ENCODE measurements around the gene DYNC1H1.
"Not testable (repeated sequence)": the region's sequence is repeated elsewhere in the genome, so short reads cannot be mapped to it uniquely, and the experiment has no call there.

The DYNC1H1 gene

DNA sequence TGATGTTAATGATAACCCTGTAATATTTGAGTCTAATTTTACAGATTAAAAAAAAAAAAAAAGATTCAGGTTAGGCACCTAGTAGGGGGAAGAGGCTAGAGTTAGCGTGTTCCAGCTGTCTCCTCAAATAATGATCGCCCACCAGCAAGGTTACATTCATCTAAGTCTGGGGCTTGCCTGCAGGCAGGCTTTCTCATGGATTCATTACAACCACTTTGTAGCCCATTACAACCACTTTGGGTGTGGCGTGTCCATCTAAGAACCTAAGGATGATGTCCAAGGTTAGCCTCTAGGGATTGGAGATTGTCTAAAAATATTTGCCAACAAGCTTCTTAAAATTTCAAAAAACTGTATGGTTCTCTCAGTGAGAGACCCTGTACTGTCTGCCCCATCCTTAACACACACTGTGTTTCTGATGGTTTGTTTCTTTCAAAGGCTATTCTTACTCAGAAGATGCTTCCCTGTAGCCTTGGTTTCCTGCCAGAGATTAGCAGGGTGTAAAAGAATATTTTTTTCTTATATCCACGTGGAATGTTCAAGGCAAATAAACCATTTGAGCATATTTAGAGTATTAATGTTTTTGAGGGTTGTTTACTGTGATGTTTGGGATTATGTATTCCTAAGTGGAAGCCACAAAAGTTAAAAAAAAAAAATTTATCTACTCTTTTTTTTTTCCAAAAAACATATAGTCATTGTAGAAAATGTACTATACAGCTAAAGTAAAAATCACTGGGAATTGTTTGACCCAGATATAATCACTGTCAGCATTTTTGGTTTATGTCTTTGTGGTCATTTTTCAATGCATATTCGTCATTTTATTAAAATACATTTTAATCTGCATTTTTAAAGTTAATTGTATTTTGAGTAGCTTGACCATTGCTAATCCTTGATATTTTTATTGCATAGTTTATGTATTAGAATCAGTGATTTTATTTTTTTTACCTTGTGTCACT, 1.7 kb downstream of the DYNC1H1 start:
- no peak for DNase-seq

DNA sequence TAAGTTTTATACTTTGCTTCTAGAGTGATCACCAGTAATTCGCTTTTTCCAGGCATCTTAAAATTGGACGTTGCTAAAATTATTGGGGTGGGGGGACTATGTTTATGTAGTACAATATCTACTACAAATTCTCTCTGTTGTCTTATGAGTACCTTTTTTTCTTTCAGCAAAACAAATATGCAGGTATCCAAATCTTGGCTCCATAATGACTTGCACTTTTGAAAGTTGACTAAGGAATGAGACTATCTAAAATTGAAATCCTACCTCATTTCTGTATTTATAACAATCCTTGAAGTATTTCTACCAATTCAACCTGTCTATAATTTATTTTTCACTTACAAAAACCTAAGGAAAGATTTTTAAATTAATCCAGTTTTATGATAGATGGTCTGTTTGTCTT, 2.4 kb downstream of the DYNC1H1 start:
- no peak for DNase-seq

DNA sequence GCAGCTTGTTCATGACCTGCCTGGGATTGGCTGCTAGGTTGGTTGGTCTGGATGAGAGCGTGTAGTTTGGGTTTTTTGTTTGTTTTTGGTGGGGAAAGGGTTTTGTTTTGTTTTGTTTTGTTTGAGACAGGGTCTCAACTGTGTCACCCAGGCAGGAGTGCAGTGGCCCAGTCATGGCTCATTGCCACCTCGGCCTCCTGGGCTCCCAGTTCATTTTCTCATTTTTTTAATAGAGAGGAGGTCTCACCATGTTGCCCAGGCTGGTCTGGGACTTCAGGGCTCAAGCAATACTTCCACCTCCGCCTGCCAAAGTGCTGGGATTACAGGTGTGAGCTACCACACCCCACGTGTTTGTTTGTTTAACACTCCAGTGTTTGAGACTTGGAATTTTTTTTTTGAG, 3.8 kb downstream of the DYNC1H1 start:
- DNase-seq, result no peak

DNA sequence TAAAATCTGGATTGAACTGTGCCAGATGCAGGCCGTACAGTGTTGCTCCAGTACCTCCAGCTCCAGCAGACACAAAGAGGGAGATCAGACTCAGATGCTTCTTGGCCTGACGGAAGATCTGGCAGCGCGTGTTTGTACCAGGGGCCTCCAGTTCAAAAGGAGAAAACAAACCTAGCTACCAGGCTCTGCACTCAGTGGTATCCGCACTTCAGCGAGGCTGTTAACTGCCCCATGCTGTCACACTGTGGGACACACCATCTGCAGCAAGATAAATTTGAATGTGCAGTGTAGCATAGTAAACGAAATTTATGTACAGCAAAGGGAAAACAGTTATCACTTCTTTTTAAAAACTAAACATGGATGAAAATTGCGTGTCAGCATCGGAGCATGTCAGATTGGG, 5.1 kb downstream of the DYNC1H1 start:
- DNase-seq, result no peak

DNA sequence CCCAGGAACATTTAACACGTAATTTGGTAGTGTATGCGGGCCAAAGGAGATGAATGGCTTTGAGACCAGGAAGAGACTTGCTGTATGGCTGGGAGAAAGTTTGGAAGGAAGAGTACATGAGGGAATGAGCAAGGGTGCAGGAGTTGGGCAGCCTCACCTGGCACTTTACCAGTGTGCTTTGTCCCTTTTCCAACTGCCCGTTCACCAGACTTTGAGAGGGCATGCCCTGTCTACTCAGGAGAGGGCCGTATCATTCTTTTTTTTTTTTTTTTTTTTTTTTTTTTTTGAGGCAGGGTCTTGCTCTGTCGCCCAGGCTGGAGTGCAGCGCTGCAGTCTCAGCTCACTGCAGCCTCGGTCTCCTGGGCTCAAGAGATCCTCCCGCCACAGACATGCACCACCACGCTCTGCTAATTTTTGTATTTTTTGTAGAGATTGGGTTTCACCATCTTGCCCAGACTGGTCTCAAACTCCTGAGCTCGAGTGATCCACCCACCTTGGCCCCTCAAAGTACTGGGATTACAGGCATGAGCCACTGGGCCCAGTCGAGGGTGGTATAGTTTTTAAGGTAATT, 6.5 kb downstream of the DYNC1H1 start:
- DNase-seq, result no peak

DNA sequence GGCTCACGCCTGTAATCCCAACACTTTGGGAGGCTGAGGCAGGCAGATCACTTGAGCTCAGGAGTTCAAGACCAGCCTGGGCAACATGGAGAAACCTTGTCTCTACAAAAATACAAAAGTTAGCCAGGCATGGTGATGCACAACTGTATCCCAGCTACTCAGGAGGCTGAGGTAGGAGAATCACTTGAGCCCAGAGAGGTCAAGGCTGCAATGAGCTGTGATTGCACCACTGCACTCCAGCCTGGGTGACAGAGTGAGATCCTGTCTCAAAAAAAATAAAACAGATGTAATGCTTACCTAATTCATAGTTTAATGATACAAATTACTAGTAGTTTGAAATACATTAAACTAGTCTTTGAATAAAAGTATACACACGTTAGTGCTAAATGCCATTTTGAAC, 7.1 kb downstream of the DYNC1H1 start:
- DNase-seq, result not testable (repeated sequence)

DNA sequence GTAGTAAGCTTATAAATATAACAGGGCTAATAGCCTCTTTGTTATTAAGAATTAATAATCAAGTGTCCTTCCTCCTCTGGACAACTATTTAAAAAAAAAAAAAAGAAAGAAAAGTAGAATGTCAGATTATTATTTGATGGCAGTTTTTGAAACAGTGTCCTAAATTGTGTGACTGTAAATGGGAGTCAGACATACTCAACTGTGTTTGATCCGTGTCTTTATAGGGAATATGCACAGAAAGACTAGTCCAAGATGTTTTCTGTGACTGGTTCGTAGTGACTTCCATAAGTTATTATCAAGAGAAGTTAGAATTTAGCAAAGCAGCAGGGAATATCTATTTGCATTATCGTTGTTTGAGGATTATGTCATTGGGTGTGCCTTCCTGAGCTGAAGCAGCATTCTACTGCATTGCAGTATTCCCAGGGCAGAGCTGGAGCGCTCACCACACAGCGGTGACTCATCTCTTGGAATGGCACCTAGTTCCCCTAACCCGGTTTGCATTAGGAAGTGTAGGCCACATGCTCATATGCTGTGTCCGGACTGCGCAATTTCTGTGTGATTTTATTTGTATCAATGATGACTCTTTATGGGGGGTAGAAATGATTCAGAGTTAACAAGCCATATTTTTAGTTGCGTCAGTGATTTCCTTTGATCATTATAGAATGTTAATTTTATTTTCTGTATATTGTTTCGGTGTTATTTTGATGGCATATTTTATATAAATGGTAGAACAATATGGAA, 7.9 kb downstream of the DYNC1H1 start:
- no peak for DNase-seq

DNA sequence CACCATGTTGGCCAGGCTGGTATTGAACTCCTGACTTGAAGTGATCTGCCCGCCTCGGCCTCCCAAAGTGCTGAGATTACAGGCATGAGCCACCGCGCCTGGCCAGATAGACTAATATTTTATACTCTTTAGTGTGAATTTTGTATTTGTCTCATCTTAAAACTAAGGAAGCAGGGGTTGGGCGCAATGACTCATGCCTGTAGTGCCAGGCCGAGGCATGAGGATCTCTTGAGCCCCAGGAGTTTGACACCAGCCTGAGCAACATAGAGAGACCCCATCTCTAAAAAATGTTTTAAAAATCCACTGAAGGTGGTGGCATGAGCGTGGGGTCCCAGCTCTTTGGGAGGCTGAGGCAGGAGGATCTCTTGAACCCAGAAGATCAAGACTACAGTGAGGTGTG, 9.0 kb downstream of the DYNC1H1 start:
- DNase-seq, result no peak

DNA sequence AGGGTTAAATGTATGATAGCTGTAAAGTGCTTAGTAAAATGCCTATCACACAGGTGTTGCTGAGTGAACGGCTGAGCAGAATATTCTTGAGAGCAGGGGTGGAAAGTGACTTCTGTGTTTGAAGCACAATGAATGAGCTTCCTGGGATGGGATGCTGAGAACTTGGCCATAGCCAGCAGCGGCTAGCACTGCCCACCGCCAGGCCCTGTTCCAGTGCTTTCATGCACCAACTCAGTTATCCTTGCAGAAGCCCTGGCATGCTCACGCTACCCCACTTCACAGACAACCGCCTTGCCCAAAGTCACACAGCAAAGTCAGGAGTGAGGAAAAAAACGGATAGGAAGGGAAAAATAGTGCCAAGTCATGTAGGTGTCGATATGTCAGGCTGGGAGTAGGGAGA, 10.9 kb downstream of the DYNC1H1 start:
- DNase-seq, result no peak

DNA sequence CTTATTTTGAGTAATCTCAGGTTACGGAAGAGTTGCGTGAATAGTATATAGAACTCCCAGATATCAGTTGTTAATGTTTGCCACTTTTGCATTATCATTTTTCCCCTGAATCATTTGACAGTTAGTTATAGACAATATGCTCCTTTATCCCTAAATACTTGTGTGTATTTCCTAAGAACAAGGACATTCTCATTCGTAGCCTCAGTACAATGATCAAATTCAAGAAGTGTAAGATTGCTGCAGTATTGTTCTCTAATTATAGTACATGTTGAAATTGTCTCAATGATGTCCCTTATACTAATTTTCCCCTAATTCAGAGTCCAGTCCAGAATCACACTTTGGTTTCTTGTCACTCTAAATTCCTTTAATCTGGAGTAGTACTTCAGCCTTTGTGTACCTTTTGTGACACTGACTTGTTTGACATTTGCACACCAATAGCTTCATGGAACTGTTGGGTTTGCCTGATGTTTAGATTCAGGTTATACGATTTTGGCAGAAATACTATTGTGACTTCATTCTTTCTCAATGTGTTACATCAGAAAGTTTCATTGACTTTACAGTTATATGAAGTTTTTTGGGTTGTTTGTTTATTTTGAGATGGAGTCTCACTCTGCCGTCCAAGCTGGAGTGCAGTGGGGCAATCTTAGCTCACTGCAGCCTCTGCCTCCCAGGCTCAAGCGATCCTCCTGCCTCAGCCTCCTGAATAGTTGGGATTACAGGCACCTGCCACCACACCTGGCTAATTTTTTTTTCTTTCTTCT, 13.1 kb downstream of the DYNC1H1 start:
- DNase-seq, result no peak

DNA sequence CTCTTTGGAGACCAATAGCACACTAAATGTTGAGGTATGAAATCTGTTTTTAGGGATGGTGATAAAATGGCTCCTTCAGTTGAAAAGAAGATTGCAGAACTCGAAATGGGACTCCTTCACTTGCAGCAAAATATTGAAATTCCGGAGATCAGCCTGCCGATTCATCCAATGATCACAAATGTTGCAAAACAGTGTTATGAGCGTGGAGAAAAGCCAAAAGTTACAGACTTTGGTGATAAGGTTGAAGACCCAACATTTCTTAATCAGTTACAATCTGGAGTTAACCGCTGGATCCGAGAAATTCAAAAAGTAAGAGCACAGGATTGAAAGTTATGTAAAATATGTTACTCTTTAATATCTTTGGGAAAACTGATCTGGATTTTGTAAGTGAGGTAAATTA, 15.3 kb downstream of the DYNC1H1 start:
- no peak for DNase-seq

DNA sequence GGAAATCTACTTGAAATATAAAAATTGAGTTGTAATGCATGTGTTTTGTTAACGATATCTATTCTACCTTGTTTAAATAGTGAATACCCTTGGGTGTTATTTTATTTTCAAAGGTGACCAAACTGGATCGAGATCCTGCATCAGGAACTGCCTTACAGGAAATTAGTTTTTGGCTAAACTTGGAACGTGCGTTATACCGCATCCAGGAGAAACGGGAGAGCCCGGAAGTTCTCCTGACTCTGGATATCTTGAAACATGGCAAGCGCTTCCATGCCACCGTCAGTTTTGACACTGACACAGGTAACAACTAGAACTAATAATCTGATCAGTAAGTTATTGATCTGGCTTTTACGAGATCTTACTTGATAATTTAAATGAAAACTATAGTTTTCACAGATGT, 15.9 kb downstream of the DYNC1H1 start:
- no peak for DNase-seq

DNA sequence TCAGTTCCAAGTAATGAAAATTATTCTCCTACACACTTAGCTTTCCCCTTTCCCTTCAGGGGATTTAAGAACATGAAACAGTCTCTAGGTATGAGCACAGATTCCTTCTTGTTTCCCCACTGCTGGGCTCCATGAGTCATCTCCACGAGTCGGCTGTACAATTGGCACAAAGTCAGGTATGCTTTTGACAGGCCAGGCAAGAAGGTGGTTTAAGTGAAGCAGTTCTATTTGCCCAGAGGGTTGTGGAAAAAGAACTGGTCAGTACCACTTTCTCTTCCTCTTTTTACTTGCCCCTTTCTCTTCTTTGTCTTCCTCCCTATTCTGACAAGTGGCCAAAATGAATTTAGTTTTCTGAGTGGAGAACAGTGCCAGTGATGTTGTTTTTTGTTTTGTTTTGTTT, 16.3 kb downstream of the DYNC1H1 start:
- peak; percentile 86 for DNase-seq

DNA sequence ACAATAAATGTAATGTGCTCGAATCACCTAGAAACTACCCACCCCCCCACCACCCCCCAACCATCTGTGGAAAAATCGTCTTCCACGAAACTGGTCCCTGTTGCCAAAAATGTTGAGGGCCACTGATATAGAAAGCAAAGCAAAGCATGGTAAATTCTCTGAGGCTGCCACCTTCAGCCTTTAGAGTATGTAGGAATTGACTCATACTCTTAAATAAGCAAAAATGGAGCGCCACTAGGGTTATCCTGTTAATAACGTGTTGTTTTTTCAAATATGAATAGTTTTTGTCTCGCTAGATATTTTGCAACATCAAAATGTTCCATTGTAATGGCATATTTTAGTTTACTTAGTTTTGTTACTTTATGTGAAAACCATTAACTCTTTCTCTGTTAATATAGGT, 18.2 kb downstream of the DYNC1H1 start:
- DNase-seq, result no peak

DNA sequence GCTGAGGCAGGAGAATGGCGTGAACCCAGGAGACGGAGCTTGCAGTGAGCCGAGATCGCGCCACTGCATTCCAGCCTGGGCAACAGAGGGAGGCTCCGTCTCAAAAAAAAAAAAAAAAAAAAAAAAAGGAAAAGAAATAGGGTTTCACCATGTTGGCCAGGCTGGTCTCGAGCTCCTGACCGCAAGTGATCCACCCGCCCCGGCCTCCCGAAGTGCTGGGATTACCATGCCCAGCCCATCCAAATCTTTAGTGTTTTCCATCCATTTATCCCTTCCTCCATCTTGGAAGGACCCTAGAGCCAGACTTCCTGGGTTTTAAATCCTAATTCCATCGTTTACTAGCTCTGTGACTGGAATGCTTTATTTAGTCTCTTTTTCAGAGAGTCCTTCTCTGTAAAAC, 20.5 kb downstream of the DYNC1H1 start:
- DNase-seq, result not testable (repeated sequence)

DNA sequence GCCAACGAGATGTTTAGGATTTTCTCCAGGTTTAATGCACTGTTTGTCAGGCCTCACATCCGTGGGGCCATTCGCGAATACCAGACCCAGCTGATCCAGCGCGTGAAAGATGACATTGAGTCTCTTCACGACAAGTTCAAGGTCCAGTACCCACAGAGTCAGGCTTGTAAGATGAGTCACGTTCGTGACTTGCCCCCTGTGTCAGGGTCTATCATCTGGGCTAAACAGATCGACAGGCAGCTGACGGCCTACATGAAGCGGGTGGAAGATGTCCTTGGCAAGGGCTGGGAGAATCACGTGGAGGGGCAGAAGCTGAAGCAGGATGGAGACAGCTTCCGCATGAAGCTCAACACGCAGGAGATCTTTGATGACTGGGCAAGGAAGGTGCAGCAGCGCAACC, 21.6 kb downstream of the DYNC1H1 start:
- DNase-seq, result no peak

DNA sequence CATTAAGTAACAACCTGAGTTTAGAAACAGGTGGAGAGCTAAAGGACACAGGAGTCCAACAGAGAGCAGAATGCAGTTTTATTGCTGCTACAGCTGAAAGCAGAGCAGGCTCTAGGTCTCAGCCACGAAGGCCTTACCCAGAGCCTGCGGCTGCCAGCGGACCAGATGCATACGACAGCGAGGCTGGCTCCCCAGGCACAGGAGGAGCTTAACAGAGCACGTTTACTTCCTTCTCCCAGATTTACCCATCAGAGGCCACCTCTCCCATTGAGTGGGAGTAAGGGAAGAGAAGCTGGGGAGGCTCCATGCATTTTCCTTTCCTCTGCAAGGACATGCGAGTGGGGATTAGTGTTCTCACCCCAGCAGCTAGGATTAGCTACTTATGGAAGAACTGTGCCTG, 22.6 kb downstream of the DYNC1H1 start:
- DNase-seq, result no peak

DNA sequence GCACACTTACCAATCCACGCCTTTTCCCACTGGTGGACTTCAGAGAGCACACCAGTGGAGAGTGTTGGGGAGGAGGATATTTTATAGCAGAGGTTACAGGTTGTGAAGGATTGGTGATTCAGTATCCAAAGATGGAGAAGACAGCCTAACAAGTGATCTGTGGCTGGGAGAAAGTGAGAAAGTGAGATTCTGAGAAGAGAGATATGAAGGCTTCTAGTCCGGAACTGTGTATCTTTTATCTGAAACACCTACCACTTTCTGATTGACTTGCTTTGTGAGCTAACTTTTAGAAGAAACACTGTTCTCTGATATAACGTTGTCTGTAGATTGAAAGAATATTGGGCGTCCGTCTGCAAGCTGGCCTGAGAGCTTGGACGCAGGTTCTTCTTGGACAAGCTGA, 24.0 kb downstream of the DYNC1H1 start:
- no peak for DNase-seq

DNA sequence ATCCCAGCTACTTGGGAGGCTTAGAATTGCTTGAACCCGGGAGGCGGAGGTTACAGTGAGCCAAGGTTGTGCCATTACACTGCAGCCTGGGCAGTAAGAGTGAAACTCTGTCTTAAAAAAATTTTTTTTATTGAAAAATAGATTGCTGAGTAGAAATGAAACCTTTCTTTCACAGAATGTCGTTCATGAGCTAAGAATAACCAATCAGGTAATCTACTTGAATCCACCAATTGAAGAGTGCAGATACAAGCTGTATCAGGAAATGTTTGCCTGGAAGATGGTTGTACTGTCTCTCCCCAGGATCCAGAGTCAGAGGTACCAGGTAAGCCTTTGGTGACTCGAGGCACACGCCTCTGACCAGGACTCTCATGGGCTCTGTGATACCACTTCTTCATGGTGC, 27.0 kb downstream of the DYNC1H1 start:
- DNase-seq, result no peak

DNA sequence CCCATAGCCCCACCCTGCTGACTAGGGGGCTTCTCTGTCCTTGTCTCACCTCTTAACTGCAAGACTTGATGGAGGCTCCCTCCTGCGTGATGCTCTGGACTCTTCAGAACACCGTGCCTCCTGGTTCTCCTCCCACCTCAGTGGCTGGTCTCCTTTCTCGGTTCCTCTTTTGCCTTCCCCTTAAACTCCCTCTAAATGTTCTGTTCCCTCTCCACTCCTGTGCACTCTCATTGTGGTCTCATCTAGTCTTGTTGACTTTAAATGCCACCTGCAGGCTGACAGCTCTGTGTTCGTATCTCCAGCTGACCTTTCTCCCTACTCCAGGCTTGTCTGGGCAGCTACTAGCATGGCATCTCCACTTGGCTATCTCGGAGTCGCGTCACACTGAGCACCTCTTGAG, 28.3 kb downstream of the DYNC1H1 start:
- DNase-seq, result peak; percentile 84

DNA sequence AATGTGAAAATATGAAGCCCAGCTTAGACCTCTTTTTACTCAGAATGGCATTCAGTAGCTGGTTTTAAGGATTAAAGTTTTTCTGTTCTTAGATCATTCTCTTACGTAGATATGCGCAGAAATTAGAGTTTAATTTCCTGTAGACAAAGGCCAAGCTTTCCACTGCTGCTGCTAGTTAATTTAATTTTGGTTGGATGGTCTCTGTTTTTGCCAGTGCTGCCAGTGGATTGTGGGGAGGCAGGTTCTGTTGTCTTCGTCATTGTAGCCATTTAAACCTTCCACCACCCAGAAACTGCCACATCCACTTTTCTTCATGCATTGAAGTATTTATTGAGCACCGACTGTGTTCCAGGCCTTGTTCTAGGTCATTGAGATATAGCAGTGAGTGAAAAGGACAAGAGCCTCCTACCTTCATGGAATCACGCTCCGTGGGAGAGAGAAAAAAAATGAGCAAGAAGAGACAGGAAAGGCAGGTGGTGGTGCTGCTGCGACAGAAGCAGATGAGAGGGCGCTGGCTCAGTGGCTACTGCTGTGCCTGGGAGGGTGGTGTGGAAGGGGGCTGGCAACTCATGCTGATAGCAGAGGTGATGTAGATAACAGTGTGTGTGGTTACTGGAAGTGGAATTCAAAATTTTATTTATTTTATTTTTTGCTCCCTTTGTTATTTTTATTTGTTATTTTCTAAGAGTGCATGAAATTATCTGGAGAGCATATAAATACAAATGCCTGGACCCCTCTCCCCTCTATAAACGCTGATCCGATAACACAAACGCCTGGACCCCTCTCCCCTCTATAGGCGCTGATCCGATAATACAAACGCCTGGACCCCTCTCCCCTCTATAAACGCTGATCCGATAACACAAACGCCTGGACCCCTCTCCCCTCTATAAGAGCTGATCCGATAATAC, 33.3 kb downstream of the DYNC1H1 start:
- no peak for DNase-seq

DNA sequence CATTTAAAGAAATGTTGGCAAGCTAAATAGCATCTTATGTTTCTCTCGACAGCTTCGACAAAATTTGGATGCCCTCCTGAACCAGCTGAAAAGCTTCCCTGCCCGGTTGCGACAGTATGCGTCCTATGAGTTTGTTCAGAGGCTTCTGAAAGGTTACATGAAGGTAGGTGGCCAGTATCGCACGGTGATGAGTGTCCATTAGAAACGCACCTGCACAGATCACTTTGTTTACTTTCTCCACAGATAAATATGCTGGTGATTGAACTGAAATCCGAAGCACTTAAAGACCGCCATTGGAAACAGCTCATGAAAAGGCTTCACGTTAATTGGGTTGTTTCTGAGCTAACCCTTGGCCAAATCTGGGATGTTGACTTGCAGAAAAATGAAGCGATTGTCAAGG, 36.5 kb downstream of the DYNC1H1 start:
- DNase-seq, result no peak
